K562 (cell line): ENCODE results near the gene IDI2. TPM values are rescaled to one million over a fixed set of nuclear protein-coding genes. Genes with fewer than 3 reads are reported as not detected.

Experiments used
- ESRRB ChIP-seq: fragments of 250-450 bp; sonication (Bioruptor Pico); IDR thresholded peaks from 2 replicates; pipeline ENCODE4 v1.5.0; 2020; ENCODE audit warnings: mild to moderate bottlenecking, moderate library complexity, borderline replicate concordance
- IRF2 ChIP-seq: sonication (generic); formaldehyde crosslinking; IDR thresholded peaks from 2 replicates; pipeline ENCODE4 v1.8.1; 2022; ENCODE audit warnings: mild to moderate bottlenecking, missing genetic modification reagents
- KLF10 ChIP-seq: fragments of 250-450 bp; sonication (Bioruptor Pico); IDR thresholded peaks from 2 replicates; pipeline ENCODE4 v1.6.1; 2021; ENCODE audit warnings: matching md5 sums
- MAZ ChIP-seq, 2 experiments: fragments of 450-650 bp in 1 of 2; sonication (generic) in 1 of 2; formaldehyde crosslinking; IDR thresholded peaks in 1 of 2; conservative IDR thresholded peaks in 1 of 2; 2 replicates each; pipeline versions ENCODE4 v1.4.0 to v1.5.0; 2020; ENCODE audit warnings: mild to moderate bottlenecking in 1 of 2, missing genetic modification reagents in 1 of 2
- PHTF2 ChIP-seq: fragments of 250-450 bp; sonication (Bioruptor Pico); IDR thresholded peaks from 2 replicates; pipeline ENCODE4 v1.5.0; 2021; ENCODE audit warnings: mild to moderate bottlenecking
- SRSF7 ChIP-seq: fragments of 200-400 bp; formaldehyde crosslinking; optimal IDR thresholded peaks from 2 replicates; pipeline ENCODE3; 2017; ENCODE audit warnings: mild to moderate bottlenecking, low read depth, low read length
- TSC22D4 ChIP-seq: fragments of 450-650 bp; IDR thresholded peaks from 2 replicates; pipeline ENCODE4 v1.6.1; 2016; ENCODE audit warnings: missing genetic modification characterization, missing biosample characterization, control low read depth
- ZNF133 ChIP-seq: fragments of 250-450 bp; sonication (Bioruptor Pico); IDR thresholded peaks from 2 replicates; pipeline ENCODE4 v1.4.0; 2020; ENCODE audit warnings: mild to moderate bottlenecking
- ZNF197 ChIP-seq: fragments of 200-800 bp; sonication (Bioruptor generic); IDR thresholded peaks from 2 replicates; pipeline ENCODE4 v1.6.1; 2016; ENCODE audit warnings: low read depth, missing genetic modification characterization, missing compliant biosample characterization
- polyA plus RNA-seq, 8 experiments: library from polyadenylated mRNA; depleted of rRNA in 4 of 8; stranded (reverse) in 5 of 8; unstranded in 3 of 8; fragments of >200 nt; fragmentation: Nextera tagmentation in 2 of 8; fragmentation: Illumina TruSeq in 1 of 8; extraction: Ambion mirVana in 2 of 8; extraction: Trizol in 1 of 8; gene quantifications; 2 replicates each; pipeline versions ENCODE4 v1.2.1 to v1.2.3, GENCODE V29; 2011 to 2014; ENCODE audit warnings: inconsistent platforms in 1 of 8, missing spikeins in 1 of 8
- total RNA-seq, 7 experiments: library from RNA; depleted of rRNA in 6 of 7; stranded (reverse); fragments of >200 nt in 6 of 7; fragmentation: Illumina TruSeq in 2 of 7; extraction: Trizol in 2 of 7; gene quantifications; 2 replicates each; pipeline versions ENCODE4 v1.2.1 to v1.2.3, GENCODE V29; 2011 to 2021; ENCODE audit warnings: low replicate concordance in 1 of 7
- TF ChIP-seq, protein P1 (sequence below), 2 experiments: fragments of 150-350 bp in 1 of 2; IDR thresholded peaks; 2 replicates each; pipeline ENCODE4 v1.6.1; 2012 to 2016; ENCODE audit warnings: low read depth in 2 of 2, low read length in 2 of 2, mild to moderate bottlenecking in 1 of 2, moderate library complexity in 1 of 2
- TF ChIP-seq, protein P2 (sequence below), 2 experiments: fragments of 450-650 bp in 1 of 2; sonication (generic) in 1 of 2; formaldehyde crosslinking in 1 of 2; IDR thresholded peaks in 1 of 2; conservative IDR thresholded peaks in 1 of 2; 2 replicates each; pipeline versions ENCODE4 v1.6.1 to v1.8.1; 2016 to 2023; ENCODE audit warnings: mild to moderate bottlenecking in 2 of 2, moderate library complexity in 2 of 2, inconsistent platforms in 1 of 2, missing genetic modification reagents in 1 of 2
- TF ChIP-seq, protein P3 (sequence below): fragments of 200-800 bp; sonication (Bioruptor generic); IDR thresholded peaks from 2 replicates; pipeline ENCODE4 v1.6.1; 2016; ENCODE audit warnings: missing genetic modification characterization, missing compliant biosample characterization
- TF ChIP-seq, protein P4 (sequence below), 2 experiments: IDR thresholded peaks; 2 replicates each; pipeline ENCODE4 v1.6.1; 2011; ENCODE audit warnings: borderline replicate concordance in 1 of 2, control low read depth in 1 of 2, low read depth in 1 of 2, low read length in 1 of 2, mild to moderate bottlenecking in 1 of 2, mixed read lengths in 1 of 2, moderate library complexity in 1 of 2; ENCODE audit not compliant: insufficient read depth in 1 of 2, insufficient read length in 1 of 2, poor library complexity in 1 of 2, severe bottlenecking in 1 of 2; ENCODE audit errors: extremely low read depth in 1 of 2

IDI2 gene
- total and polyA plus RNA-seq, 9 of the 15 experiments (the other 6 are each of a cell fraction or from before 2014, with no cell fraction given), result not detected

DNA sequence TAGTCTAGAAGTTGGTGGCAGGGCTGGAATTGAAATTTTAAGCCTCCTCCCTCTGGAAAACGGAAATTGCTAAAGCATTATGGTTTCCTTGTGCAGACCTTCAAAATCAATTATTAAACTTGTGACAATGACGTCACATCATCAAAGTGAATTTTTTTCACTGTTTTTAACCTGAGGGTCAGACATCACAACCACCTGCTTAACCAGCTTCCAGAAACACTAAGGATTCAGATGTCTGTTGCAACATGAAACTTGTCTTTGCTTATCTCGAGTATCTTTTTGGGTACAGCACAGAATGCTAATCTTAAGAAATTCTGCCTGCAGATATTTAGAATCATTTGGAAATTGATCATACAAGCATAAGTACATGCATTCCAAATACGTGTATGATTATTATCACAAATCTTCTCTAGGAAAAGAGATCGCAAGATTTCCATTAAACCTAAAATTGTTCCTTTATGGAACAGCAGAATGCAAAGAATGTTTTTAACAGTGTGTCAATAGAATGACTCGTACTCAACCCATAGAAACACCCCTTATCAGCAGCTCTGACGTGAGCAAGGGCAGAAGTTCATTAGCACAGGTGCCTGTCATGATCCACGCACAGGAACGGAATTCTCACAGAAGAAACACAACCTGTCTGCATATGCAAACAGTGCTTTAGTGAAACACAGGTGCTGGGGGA, 41.5 kb downstream of the IDI2 start (continued):
- TF ChIP-seq, protein P1, sequence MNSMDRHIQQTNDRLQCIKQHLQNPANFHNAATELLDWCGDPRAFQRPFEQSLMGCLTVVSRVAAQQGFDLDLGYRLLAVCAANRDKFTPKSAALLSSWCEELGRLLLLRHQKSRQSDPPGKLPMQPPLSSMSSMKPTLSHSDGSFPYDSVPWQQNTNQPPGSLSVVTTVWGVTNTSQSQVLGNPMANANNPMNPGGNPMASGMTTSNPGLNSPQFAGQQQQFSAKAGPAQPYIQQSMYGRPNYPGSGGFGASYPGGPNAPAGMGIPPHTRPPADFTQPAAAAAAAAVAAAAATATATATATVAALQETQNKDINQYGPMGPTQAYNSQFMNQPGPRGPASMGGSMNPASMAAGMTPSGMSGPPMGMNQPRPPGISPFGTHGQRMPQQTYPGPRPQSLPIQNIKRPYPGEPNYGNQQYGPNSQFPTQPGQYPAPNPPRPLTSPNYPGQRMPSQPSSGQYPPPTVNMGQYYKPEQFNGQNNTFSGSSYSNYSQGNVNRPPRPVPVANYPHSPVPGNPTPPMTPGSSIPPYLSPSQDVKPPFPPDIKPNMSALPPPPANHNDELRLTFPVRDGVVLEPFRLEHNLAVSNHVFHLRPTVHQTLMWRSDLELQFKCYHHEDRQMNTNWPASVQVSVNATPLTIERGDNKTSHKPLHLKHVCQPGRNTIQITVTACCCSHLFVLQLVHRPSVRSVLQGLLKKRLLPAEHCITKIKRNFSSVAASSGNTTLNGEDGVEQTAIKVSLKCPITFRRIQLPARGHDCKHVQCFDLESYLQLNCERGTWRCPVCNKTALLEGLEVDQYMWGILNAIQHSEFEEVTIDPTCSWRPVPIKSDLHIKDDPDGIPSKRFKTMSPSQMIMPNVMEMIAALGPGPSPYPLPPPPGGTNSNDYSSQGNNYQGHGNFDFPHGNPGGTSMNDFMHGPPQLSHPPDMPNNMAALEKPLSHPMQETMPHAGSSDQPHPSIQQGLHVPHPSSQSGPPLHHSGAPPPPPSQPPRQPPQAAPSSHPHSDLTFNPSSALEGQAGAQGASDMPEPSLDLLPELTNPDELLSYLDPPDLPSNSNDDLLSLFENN (IDR thresholded peaks at IDR 0.05; ENCODE audit: low read depth in 2 of 2, low read length in 2 of 2), result no peak
- TF ChIP-seq IRF2 (CRISPR knock-in tag) (no peak), MAZ (CRISPR knock-in tag; conservative IDR thresholded peaks at IDR 0.05 in 1 of 2, IDR thresholded peaks at IDR 0.05 in 1 of 2) (no peak), ZNF197 (CRISPR knock-in tag) (no peak), PHTF2 (CRISPR knock-in tag) (no peak), SRSF7 (no peak), ZNF133 (CRISPR knock-in tag) (no peak), KLF10 (CRISPR knock-in tag) (no peak), ESRRB (CRISPR knock-in tag) (no peak), TSC22D4 (no peak)
- TF ChIP-seq, protein P2, sequence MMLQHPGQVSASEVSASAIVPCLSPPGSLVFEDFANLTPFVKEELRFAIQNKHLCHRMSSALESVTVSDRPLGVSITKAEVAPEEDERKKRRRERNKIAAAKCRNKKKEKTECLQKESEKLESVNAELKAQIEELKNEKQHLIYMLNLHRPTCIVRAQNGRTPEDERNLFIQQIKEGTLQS (IDR thresholded peaks at IDR 0.05), result peak; percentile 26; the same call in 1 of the 2 replicates
- TF ChIP-seq, protein P2 (CRISPR knock-in tag; conservative IDR thresholded peaks at IDR 0.05), result no peak
- TF ChIP-seq, protein P3, sequence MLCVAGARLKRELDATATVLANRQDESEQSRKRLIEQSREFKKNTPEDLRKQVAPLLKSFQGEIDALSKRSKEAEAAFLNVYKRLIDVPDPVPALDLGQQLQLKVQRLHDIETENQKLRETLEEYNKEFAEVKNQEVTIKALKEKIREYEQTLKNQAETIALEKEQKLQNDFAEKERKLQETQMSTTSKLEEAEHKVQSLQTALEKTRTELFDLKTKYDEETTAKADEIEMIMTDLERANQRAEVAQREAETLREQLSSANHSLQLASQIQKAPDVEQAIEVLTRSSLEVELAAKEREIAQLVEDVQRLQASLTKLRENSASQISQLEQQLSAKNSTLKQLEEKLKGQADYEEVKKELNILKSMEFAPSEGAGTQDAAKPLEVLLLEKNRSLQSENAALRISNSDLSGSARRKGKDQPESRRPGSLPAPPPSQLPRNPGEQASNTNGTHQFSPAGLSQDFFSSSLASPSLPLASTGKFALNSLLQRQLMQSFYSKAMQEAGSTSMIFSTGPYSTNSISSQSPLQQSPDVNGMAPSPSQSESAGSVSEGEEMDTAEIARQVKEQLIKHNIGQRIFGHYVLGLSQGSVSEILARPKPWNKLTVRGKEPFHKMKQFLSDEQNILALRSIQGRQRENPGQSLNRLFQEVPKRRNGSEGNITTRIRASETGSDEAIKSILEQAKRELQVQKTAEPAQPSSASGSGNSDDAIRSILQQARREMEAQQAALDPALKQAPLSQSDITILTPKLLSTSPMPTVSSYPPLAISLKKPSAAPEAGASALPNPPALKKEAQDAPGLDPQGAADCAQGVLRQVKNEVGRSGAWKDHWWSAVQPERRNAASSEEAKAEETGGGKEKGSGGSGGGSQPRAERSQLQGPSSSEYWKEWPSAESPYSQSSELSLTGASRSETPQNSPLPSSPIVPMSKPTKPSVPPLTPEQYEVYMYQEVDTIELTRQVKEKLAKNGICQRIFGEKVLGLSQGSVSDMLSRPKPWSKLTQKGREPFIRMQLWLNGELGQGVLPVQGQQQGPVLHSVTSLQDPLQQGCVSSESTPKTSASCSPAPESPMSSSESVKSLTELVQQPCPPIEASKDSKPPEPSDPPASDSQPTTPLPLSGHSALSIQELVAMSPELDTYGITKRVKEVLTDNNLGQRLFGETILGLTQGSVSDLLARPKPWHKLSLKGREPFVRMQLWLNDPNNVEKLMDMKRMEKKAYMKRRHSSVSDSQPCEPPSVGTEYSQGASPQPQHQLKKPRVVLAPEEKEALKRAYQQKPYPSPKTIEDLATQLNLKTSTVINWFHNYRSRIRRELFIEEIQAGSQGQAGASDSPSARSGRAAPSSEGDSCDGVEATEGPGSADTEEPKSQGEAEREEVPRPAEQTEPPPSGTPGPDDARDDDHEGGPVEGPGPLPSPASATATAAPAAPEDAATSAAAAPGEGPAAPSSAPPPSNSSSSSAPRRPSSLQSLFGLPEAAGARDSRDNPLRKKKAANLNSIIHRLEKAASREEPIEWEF (CRISPR knock-in tag), result no peak
- TF ChIP-seq, protein P4, sequence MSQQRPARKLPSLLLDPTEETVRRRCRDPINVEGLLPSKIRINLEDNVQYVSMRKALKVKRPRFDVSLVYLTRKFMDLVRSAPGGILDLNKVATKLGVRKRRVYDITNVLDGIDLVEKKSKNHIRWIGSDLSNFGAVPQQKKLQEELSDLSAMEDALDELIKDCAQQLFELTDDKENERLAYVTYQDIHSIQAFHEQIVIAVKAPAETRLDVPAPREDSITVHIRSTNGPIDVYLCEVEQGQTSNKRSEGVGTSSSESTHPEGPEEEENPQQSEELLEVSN (IDR thresholded peaks at IDR 0.05; ENCODE audit: borderline replicate concordance in 1 of 2, extremely low read depth in 1 of 2, insufficient read depth in 1 of 2, insufficient read length in 1 of 2, low read depth in 1 of 2, low read length in 1 of 2, poor library complexity in 1 of 2, severe bottlenecking in 1 of 2), result no peak
